DND-41 (cell line): Measurements from ENCODE around the gene CRK.

Source experiments
- ATAC-seq: fragments of 200-7000 bp; cut with Tn5 transposase; 3 replicates; pipeline ENCODE4 v1.9.1; 2021; ENCODE audit warnings: low read depth; ENCODE audit not compliant: insufficient read depth
- DNase-seq: peaks from one replicate; pipeline ENCODE4 v3.0.0-alpha.2; 2020
- H2AFZ ChIP-seq: 2 replicates; pipeline ENCODE4 v1.6.0; 2012; ENCODE audit warnings: low read depth, low read length
- H3K27ac ChIP-seq: 2 replicates; pipeline ENCODE4 v1.5.1; 2012; ENCODE audit warnings: low read length, inconsistent platforms
- H3K27me3 ChIP-seq: fragments of 200-600 bp; sonication (generic); 2 replicates; pipeline ENCODE4 v1.6.0; 2012; ENCODE audit warnings: low read length, mild to moderate bottlenecking, inconsistent platforms; ENCODE audit not compliant: insufficient read depth, poor library complexity
- H3K36me3 ChIP-seq: 2 replicates; pipeline ENCODE4 v1.5.1; 2012; ENCODE audit warnings: low read length, inconsistent platforms; ENCODE audit not compliant: insufficient read depth
- H3K4me1 ChIP-seq: 2 replicates; pipeline ENCODE4 v1.5.1; 2012; ENCODE audit warnings: mild to moderate bottlenecking, low read length; ENCODE audit not compliant: insufficient read depth
- H3K4me2 ChIP-seq: 2 replicates; pipeline ENCODE4 v1.6.0; 2012; ENCODE audit warnings: mild to moderate bottlenecking, moderate library complexity, low read length, inconsistent platforms; ENCODE audit not compliant: insufficient read depth
- H3K4me3 ChIP-seq, 2 experiments: fragments of 200-600 bp in 1 of 2; shearing (Covaris generic) in 1 of 2; 2 replicates each; pipeline ENCODE4 v1.5.1; 2012 to 2016; ENCODE audit warnings: inconsistent platforms in 2 of 2, low read length in 2 of 2, mild to moderate bottlenecking in 2 of 2, low read depth in 1 of 2, moderate library complexity in 1 of 2
- H3K79me2 ChIP-seq: 2 replicates; pipeline ENCODE4 v1.6.0; 2012; ENCODE audit warnings: low read length, inconsistent platforms; ENCODE audit not compliant: insufficient read depth
- H3K9ac ChIP-seq: 2 replicates; pipeline ENCODE4 v1.6.0; 2012; ENCODE audit warnings: low read depth, mild to moderate bottlenecking, inconsistent platforms, low read length, moderate library complexity
- H3K9me3 ChIP-seq: 2 replicates; pipeline ENCODE4 v1.5.1; 2012; ENCODE audit warnings: low read length, moderate library complexity, mild to moderate bottlenecking, inconsistent platforms; ENCODE audit not compliant: insufficient read depth, severe bottlenecking
- H4K20me1 ChIP-seq: 2 replicates; pipeline ENCODE4 v1.6.0; 2012; ENCODE audit warnings: low read length; ENCODE audit not compliant: insufficient read depth
- EZH2 ChIP-seq: IDR thresholded peaks from 3 replicates; pipeline ENCODE4 v1.6.1; 2012; ENCODE audit warnings: borderline replicate concordance, low read depth, mild to moderate bottlenecking, moderate library complexity, low read length, inconsistent platforms; ENCODE audit not compliant: severe bottlenecking
- TF ChIP-seq, protein P1 (sequence below): IDR thresholded peaks from 2 replicates; pipeline ENCODE4 v1.5.1; 2012; ENCODE audit warnings: borderline replicate concordance, low read length, moderate library complexity, mild to moderate bottlenecking; ENCODE audit not compliant: poor library complexity, severe bottlenecking; ENCODE audit errors: extremely low read depth

The CRK gene

DNA sequence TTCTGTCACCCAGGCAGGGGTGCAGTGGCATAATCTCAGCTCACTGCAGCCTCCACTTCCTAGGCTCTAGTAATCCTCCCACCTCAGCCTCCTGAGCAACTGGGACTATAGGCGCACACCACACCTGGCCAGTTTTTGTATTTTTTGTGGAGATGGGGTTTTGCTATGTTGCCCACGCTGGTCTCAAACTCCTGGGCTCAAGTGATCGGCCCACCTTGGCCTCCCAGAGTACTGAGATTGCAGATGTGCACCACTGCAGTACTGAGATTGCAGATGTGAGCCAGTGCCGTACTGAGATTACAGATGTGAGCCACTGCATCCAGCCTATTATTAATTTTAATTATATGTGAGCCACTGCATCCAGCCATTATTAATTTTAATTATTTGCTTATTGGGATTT is 13.8 kb downstream of the CRK start:
- Histone ChIP-seq H2AFZ (no peak overlapping the region), H3K4me3 (no peak overlapping the region), H3K27me3 (no peaks in the 10 kb centered on the region), H3K4me1 (no peaks in the 10 kb centered on the region), H3K36me3 (peaks cover 40% of the 10 kb centered on the region), H3K27ac (no peak overlapping the region), H3K4me2 (no peak overlapping the region), H3K79me2 (peaks cover 92% of the 10 kb centered on the region), H3K9ac (no peak overlapping the region), H4K20me1 (peaks cover 44% of the 10 kb centered on the region), H3K9me3 (no peaks in the 10 kb centered on the region)
- DNase-seq (no peak), ATAC-seq (no peak)
- TF ChIP-seq, protein P1, sequence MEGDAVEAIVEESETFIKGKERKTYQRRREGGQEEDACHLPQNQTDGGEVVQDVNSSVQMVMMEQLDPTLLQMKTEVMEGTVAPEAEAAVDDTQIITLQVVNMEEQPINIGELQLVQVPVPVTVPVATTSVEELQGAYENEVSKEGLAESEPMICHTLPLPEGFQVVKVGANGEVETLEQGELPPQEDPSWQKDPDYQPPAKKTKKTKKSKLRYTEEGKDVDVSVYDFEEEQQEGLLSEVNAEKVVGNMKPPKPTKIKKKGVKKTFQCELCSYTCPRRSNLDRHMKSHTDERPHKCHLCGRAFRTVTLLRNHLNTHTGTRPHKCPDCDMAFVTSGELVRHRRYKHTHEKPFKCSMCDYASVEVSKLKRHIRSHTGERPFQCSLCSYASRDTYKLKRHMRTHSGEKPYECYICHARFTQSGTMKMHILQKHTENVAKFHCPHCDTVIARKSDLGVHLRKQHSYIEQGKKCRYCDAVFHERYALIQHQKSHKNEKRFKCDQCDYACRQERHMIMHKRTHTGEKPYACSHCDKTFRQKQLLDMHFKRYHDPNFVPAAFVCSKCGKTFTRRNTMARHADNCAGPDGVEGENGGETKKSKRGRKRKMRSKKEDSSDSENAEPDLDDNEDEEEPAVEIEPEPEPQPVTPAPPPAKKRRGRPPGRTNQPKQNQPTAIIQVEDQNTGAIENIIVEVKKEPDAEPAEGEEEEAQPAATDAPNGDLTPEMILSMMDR, result no peak
- TF ChIP-seq EZH2, result no peak

DNA sequence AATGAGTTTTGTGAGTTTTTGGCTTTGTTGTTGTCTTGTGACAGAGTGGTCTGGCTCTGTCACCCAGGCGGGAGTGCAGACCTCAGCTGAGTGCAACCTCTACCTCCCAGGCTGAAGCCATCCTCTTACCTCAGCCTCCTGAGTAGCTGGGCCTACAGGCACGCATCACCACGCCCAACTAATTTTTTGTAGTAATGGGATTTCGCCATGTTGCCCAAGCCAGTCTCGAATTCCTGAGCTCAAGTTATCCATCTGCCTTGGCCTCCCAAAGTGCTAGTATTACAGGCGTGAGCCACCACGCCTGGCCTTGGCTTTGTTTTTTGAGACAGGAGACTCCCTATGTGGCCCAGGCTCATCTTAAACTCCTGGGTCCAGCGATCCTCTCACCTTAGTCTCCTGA is 15.1 kb downstream of the CRK start:
- H3K4me3 ChIP-seq, result no peak overlapping the region
- DNase-seq, result no peak
- H3K27ac ChIP-seq, result no peak overlapping the region
- H3K36me3 ChIP-seq, result peaks cover 49% of the 10 kb centered on the region
- no peaks in the 10 kb centered on the region for H3K27me3 ChIP-seq
- H3K9me3 ChIP-seq, result no peaks in the 10 kb centered on the region
- no peak for ATAC-seq
- H4K20me1 ChIP-seq, result peaks cover 42% of the 10 kb centered on the region
- H3K79me2 ChIP-seq, result peaks cover 92% of the 10 kb centered on the region
- no peak overlapping the region for H2AFZ ChIP-seq
- no peak overlapping the region for H3K4me2 ChIP-seq
- no peaks in the 10 kb centered on the region for H3K4me1 ChIP-seq
- H3K9ac ChIP-seq, result no peak overlapping the region
- no peak for TF ChIP-seq EZH2
- TF ChIP-seq, protein P1, result no peak

DNA sequence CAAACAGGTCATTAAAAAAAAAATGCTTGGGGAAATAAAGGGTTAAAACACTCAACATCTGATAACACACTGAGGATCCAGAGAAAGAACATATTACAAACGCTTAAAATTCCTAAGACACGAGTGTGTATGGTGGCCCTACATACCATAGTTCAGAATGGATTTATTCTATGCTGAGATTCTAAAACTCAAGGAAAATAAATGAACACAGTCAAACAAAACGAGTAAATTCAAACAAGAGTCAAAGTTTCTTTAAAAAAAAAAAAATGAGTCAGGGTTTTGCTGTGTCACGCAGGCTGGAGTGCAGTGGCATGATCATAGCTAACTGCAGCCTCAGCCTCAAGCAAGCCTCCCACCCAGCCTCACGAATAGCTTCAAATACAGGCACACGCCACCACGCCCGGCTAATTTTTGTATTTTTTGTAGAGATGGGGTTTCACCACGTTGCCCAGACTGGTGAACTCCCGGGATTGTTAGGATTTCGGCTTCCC is 17.4 kb downstream of the CRK start:
- ATAC-seq, result no peak
- Histone ChIP-seq H3K9ac (no peak overlapping the region), H3K9me3 (no peaks in the 10 kb centered on the region), H3K27me3 (no peaks in the 10 kb centered on the region), H3K4me2 (no peak overlapping the region), H3K27ac (no peak overlapping the region), H2AFZ (no peak overlapping the region), H3K36me3 (peaks cover 59% of the 10 kb centered on the region), H3K79me2 (peaks cover 94% of the 10 kb centered on the region), H4K20me1 (peaks cover 35% of the 10 kb centered on the region), H3K4me1 (no peaks in the 10 kb centered on the region), H3K4me3 (no peak overlapping the region)
- TF ChIP-seq EZH2, result no peak
- TF ChIP-seq, protein P1, result no peak
- DNase-seq, result no peak

DNA sequence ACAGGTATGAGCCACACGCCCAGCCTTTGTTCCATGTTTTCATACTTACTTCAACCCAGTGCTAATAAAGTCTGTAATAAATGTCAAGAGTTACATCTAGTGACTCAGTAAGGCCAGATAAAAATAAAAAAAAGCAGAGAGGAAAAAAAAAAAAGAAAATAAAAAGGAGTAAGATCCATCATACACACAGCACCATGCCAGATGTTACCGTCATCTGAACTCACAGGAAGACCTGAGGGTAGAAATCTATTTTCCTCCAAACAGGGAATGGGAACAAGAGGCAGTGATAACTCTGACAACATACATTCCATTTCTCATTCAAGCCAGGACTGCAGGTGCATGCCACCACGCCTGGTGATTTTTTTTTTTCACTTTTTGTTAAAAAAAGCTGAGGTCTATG is 20.7 kb downstream of the CRK start:
- H3K79me2 ChIP-seq, result peaks cover 94% of the 10 kb centered on the region
- ATAC-seq (no peak), DNase-seq (no peak)
- no peaks in the 10 kb centered on the region for H3K4me1 ChIP-seq
- no peak overlapping the region for H3K4me3 ChIP-seq
- no peak for TF ChIP-seq EZH2
- TF ChIP-seq, protein P1, result no peak
- H3K27ac ChIP-seq, result no peak overlapping the region
- H3K9ac ChIP-seq, result no peak overlapping the region
- no peak overlapping the region for H2AFZ ChIP-seq
- H3K4me2 ChIP-seq, result no peak overlapping the region
- H3K9me3 ChIP-seq, result no peaks in the 10 kb centered on the region
- H3K27me3 ChIP-seq, result no peaks in the 10 kb centered on the region
- peaks cover 41% of the 10 kb centered on the region for H4K20me1 ChIP-seq
- peaks cover 64% of the 10 kb centered on the region for H3K36me3 ChIP-seq
